Progenitor cell of endocrine pancreas (in vitro differentiated cells): ENCODE data around the gene ATOH8. TPM values are rescaled to one million over a fixed set of nuclear protein-coding genes. Genes with fewer than 3 reads are reported as not detected.

Experiments
- DNase-seq: peaks from one replicate; pipeline ENCODE4 v3.0.0; 2021; ENCODE audit warnings: low spot score; ENCODE audit not compliant: unreplicated experiment
- H3K27ac Mint-ChIP-seq: 2 replicates; pipeline ENCODE4 v1.8.0; 2021; ENCODE audit warnings: mild to moderate bottlenecking, moderate library complexity, mixed read lengths
- H3K27me3 Mint-ChIP-seq: 2 replicates; pipeline ENCODE4 v1.8.0; 2021; ENCODE audit warnings: mixed read lengths
- H3K36me3 Mint-ChIP-seq: 2 replicates; pipeline ENCODE4 v1.8.0; 2022; ENCODE audit warnings: mixed read lengths; ENCODE audit not compliant: insufficient read depth
- H3K4me1 Mint-ChIP-seq: 2 replicates; pipeline ENCODE4 v1.8.0; 2021; ENCODE audit warnings: low read depth, mixed read lengths
- H3K4me3 Mint-ChIP-seq: 2 replicates; pipeline ENCODE4 v1.8.0; 2021; ENCODE audit warnings: low read depth, mild to moderate bottlenecking, moderate library complexity, mixed read lengths
- H3K9me3 Mint-ChIP-seq: 2 replicates; pipeline ENCODE4 v1.8.0; 2021; ENCODE audit warnings: low read depth, mixed read lengths
- CTCF ChIP-seq: fragments of 200-600 bp; sonication (generic); IDR thresholded peaks from one replicate; pipeline ENCODE4 v1.5.0; 2021; ENCODE audit warnings: antibody characterized with exemption, mild to moderate bottlenecking; ENCODE audit not compliant: unreplicated experiment
- total RNA-seq: library from RNA; stranded (reverse); gene quantifications from 2 replicates; pipeline ENCODE4 v1.2.1, GENCODE V29; 2021

The ATOH8 gene
- total RNA-seq, 1 donor from 2014 or later = 1.3 TPM

- DNase-seq = no peak
- Mint-ChIP-seq H3K27ac (no peak overlapping the region), H3K4me1 (peaks cover 1% of the 10 kb centered on the region), H3K9me3 (no peaks in the 10 kb centered on the region), H3K27me3 (peaks cover 3% of the 10 kb centered on the region), H3K36me3 (no peaks in the 10 kb centered on the region), H3K4me3 (no peak overlapping the region)
- no peak for TF ChIP-seq CTCF
These were observed 30.7 kb downstream of the ATOH8 start for GRCh38 chr2:85784474-85784986.

DNA sequence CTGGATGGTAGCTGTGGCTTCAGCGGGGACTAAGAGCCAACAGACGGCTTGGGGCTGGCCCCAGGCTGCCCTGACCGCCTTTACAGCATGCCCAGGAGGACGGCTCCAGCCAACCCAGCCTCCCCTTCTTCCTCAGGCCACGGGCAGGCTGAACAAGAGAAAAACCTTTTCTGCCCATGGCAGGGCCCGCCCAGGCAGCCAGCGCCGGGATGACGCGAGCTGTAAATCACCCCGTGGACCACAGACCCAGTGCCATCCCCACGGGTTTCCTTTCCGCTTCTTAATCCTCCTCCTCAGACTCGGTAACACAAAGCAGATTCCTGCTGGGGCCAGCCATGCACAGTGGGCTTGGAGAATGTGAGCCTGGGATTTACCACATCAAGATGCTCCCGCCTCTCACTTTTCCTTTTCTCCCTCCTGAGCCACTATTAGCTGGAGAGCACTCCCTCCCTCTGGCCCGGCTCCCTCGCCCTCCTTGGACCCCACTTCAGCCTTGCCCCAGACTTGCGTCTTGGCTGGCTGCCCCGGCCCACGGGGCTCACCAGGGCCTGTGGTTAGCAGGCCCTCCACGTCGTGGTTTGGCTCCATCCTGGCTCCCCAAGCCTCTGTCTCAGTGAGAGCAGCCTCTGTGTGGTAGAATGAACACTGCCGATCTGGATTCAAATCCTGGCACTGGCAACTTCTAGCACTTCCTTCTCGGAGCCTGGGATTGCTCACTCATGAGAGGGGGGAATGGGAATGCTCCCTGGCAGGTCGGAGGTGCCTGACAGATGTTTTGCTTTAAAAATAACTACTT lies 31.4 kb downstream of the ATOH8 start:
- TF ChIP-seq CTCF = no peak
- Mint-ChIP-seq H3K36me3 (no peaks in the 10 kb centered on the region), H3K4me3 (no peak overlapping the region), H3K4me1 (peaks cover 1% of the 10 kb centered on the region), H3K9me3 (no peaks in the 10 kb centered on the region), H3K27me3 (peaks cover 6% of the 10 kb centered on the region), H3K27ac (no peak overlapping the region)
- no peak for DNase-seq

- Mint-ChIP-seq H3K4me3 (no peak overlapping the region), H3K27me3 (peaks cover 10% of the 10 kb centered on the region), H3K4me1 (peaks cover 1% of the 10 kb centered on the region), H3K9me3 (no peaks in the 10 kb centered on the region), H3K36me3 (no peaks in the 10 kb centered on the region), H3K27ac (no peak overlapping the region)
- no peak for DNase-seq
- no peak for TF ChIP-seq CTCF
These were observed 32.1 kb downstream of the ATOH8 start for GRCh38 chr2:85785871-85786270.

DNA sequence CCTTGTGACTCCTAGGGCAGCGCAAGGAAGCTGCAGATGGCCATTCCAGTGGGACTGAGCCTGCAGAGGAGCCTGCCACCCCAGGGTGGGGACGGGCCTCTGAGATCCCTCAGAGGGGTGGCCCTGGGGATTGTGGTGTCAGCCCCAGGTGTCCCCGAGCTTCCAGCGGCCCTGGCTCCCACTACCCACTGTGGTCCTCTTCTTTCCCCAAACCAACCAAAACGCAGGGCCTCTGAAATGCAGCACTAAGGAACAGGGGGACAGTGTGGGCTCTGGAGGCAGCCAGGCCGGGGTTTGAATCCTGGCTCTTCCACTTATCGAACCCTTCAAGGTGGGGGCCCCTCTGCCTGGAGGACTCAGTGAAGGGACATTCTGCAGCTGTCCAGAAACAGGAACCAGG lies 32.7 kb downstream of the ATOH8 start:
- no peak overlapping the region for H3K27ac Mint-ChIP-seq
- H3K4me3 Mint-ChIP-seq = no peak overlapping the region
- TF ChIP-seq CTCF = no peak
- DNase-seq = no peak
- no peaks in the 10 kb centered on the region for H3K36me3 Mint-ChIP-seq
- peaks cover 16% of the 10 kb centered on the region for H3K27me3 Mint-ChIP-seq
- H3K4me1 Mint-ChIP-seq = no peaks in the 10 kb centered on the region
- no peaks in the 10 kb centered on the region for H3K9me3 Mint-ChIP-seq

DNA sequence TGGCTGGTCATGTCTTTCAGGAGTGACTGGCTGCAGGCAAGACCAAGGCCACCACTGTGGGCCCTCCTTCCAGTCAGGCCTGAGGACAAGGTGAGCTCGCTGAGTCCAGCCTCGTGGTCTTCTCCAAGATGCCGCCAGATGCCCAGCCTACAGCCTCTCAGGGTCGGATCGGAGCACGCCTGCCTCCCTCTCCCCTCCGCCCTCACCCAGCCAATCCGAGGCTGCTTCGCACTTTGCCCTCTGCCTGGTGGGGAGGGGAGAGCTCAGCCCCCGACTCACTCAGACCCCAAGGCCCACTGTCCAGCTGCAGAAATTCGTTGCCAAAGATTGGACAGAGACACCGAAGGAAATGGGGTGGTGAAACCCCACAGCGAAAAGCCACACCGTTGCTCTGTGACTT lies 33.1 kb downstream of the ATOH8 start:
- H3K4me3 Mint-ChIP-seq = no peak overlapping the region
- H3K36me3 Mint-ChIP-seq = no peaks in the 10 kb centered on the region
- H3K27me3 Mint-ChIP-seq = peaks cover 18% of the 10 kb centered on the region
- no peak for DNase-seq
- H3K4me1 Mint-ChIP-seq = no peaks in the 10 kb centered on the region
- TF ChIP-seq CTCF = no peak
- H3K27ac Mint-ChIP-seq = no peak overlapping the region
- H3K9me3 Mint-ChIP-seq = no peaks in the 10 kb centered on the region
